ENCODE data around the gene PTPRD.

GRCh38 chr9:8784838-8785237 is 1828.0 kb downstream of the PTPRD start:
- TF ChIP-seq CTCF (IDR thresholded peaks at IDR 0.05) = no peak
- TF ChIP-seq POLR2AphosphoS5 (IDR thresholded peaks at IDR 0.05) = no peak
- TF ChIP-seq POLR2A (IDR thresholded peaks at IDR 0.05) = no peak
